NCI-H2081 treated with DMSO at 0.1 percent for 48 hours (cell line): Measurements from ENCODE around the gene EXO1.
A peak's percentile ranks its signal among the peaks of the same experiment; 100 is the strongest.
"Not testable (repeated sequence)": the region's sequence is repeated elsewhere in the genome, so short reads cannot be mapped to it uniquely, and the experiment has no call there.

Experiments used
- DNase-seq: peaks from one replicate; lab custom pipeline; 2025; lab: John Stamatoyannopoulos, UW

Gene EXO1

GRCh38 chr1:241847796-241848685 is at the start of gene EXO1:
Gene EXO1, plus strand, starts transcription at chr1:241848204. Its CDS starts 2,222 bp downstream, at chr1:241850426.
- peak; percentile 93 for DNase-seq

GRCh38 chr1:241799416-241799815 is 48.6 kb upstream of the EXO1 start:
- DNase-seq: no peak

DNA sequence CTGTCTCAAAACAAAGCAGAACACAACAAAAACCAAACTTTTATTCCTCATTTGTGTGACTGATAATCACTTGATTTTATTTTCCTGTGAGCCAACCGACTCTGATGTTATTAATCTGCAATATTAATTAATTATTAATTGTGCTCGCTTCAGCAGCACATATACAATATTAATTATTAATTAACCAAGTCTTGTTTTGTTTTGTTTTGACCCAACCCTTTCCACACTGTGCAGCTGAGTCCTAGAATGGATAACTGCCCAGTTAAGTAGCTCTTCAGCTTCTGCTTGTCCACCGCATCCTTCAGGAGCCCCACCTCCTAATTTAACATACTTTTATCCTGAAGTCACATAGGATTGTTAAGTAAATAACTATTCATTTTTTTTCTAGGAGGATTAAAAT is 47.4 kb upstream of the EXO1 start:
- no peak for DNase-seq

DNA sequence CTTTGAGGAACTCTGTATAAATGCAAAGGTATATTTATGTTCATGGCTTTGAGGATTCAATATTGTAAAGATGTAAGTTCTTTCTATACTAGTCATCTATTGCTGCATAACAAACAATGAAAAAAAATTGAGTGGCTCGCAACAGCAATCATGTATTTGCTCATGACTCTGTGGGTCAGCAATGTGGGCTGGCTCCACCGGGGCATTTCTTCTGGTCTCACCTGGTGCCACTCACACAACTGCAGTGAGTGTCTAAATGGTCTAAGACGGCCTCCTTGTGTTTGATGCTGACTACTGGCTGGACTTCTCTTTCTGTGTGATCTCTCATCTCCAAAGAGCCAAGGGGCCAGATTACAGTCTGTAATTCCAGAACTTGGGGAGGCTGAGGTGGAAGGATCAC is 45.1 kb upstream of the EXO1 start:
- DNase-seq: no peak

DNA sequence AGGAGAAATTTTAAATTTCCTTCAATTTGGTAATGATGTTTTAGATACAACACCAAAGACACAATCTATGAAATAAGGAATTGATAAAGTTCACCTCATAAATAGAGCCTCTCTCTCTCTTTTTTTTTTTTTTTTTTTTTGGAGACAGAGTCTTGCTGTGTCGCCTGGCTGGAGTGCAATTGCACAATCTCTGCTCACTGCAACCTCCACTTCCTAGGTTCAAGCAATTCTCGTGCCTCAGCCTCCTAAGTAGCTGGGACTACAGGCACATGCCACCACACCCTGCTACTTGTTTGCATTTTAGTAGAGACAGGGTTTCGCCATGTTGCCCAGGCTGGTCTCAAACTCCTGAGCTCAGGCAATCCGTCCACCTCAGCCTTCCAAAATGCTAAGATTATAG is 43.3 kb upstream of the EXO1 start:
- DNase-seq: not testable (repeated sequence)

DNA sequence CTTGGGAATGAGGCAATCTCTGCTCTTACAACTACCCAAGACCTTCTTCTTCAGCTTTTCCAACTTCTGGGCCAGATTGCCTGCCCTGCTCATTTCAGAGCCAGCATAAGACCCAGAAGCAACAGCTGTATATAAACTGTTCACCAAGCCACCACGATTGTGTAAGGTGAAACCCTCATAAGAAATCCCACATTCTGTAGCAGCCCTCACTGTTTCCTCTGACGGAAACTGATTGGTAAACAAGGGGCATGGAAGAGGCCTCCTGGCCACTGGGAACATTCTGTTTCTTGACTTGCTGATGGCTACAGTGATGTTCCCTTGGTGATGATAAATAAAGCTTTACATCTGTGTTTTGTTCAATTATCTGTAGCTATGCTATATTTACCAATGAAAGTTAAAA is 39.7 kb upstream of the EXO1 start:
- no peak for DNase-seq

DNA sequence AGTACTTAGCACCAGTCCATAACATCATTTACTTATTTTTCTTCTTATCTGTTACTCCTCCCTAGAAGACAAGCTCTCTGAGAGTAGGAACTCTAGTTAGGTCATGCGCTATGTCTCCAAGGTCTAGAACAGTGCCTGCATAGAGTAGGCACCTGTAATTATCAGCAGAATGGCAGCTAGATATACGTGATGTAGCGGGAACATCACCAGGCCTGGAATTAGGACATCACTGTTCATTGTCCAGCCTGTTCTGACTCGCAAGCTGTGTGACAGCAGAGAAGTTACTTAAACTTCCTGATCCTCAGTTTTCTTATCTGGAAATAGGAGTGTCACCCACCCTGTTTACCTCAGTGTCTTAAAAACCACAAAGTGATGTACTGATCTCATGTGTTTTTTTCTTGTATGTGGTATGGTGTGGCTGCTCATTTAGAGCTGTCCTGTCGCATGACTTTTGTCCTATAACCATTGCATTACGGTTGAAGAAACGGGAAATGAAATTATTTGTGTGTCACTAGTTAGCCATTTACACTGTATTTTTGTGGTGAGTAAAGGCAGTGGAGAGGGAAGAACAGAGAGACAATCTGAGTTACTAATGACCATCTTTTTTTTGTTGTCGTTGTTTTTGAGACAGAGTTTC is 37.1 kb upstream of the EXO1 start:
- DNase-seq: no peak

- no peak for DNase-seq
Measured at GRCh38 chr1:241813768-241814320, 34.2 kb upstream of the EXO1 start.

DNA sequence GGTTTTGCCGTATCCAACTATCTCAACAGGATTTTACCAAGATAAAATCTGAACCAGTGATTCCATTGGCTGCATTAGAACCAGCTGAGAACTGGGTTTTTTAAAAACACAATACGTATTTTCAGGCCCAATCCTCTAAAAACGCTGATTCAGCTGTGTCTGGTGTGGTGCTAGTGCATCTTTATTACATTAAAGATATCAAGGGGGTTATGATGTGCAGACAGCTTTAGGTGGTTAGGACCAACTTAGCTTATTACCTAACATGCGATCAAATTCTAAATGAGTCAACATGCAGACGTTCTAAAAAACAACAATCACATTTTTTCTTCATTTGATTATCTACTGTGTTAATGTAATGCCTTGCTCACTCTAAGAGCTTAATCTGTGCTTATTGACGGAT is 32.0 kb upstream of the EXO1 start:
- DNase-seq: no peak

GRCh38 chr1:241817331-241817792 is 30.6 kb upstream of the EXO1 start:
- no peak for DNase-seq

GRCh38 chr1:241817956-241818612 is 29.9 kb upstream of the EXO1 start:
- DNase-seq: no peak

- no peak for DNase-seq
Measured at GRCh38 chr1:241819340-241819866, 28.6 kb upstream of the EXO1 start.

DNA sequence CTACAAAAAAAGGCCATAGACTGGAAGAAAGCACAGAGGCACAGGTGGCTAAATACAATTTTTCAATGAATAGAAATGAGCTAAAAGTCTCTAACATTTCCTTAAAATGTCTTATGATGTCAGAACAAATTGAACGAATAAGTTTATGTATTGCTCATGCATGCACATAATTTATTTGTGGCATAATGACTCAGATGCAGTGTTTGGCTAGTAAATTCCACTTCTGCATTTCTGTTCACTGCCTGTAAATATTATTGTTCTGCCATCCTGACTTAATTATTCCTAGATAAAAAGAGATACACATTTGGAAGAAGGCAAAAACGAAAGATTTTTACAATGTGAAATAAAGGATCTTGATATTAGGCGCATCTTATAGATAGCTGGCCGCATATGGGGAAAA is 26.6 kb upstream of the EXO1 start:
- no peak for DNase-seq

GRCh38 chr1:241822846-241823245 is 25.2 kb upstream of the EXO1 start:
- no peak for DNase-seq

DNA sequence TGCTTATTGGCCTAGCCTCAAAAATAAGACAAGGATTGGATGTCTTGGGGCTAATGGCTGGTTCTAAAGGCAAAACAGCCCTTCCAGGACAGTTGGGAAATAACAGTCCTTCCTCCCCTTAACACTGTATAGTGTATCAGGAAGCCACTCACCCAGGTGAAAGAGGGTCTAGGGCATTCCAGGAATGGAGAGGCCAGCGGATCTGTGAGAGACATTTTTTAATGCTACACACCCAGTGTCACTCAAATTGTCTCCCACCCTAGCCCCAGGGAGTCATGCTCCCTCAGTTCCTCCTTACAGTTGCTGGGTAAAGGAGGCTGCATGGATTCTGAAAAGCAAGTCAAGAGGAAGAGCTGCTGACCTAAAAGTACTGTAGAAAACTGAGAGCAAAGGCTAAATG is 24.1 kb upstream of the EXO1 start:
- DNase-seq: no peak

- no peak for DNase-seq
Measured at GRCh38 chr1:241825581-241825980, 22.4 kb upstream of the EXO1 start.

GRCh38 chr1:241826613-241827012 is 21.4 kb upstream of the EXO1 start:
- not testable (repeated sequence) for DNase-seq

DNA sequence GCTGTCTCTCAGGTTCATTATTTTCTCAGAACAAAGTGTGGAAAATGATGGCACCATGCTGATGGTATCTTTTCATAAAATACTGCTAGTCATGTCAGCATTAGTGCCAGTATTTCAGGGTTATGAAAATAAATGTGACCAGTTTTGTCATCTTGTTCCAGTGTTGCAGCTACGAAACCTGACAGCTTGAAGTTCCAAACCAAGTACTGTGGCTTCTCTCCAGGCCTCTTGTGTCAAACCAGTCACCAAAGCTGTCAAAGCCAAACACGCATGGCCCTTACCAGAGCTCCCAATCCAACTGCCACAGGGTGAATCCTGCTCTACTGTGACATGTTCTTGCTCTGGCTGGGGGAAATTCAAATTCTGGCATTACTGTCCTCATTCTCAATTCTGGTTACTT is 20.7 kb upstream of the EXO1 start:
- no peak for DNase-seq

- DNase-seq: no peak
Measured at GRCh38 chr1:241828463-241829021, 19.5 kb upstream of the EXO1 start.

GRCh38 chr1:241829468-241829867 is 18.5 kb upstream of the EXO1 start:
- no peak for DNase-seq

DNA sequence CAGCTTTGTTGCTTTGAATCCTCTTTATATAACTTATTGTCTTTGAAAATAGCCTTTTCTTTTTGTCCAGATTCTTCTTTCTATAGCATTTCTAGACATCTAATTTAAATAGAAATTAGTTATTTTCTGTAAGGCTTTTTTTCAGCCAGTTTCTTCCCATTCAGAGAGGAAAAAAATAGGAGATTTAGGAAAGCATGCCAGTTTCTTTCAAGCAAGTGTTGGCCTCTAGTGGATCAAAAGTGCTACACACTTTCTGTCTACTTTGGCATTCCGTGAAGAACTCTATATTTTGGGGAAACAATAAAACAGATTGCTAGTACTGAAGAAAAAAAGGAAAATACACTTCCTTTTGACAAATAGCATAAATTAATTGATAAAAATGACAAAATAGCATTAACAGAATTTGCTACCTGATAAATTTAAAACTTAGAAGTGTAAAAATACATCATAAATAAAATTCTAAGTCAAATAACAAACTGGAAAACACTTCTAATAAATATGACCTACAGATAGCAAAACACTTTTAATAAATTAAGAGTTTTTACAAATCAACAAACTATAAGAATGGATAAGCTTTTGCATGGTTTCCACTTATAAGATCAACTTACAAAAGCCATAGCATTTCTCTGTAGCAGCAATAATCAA is 13.1 kb upstream of the EXO1 start:
- DNase-seq: no peak
